Measurements from ENCODE around the gene TTI1. TPM values are rescaled to one million over a fixed set of nuclear protein-coding genes. Genes with fewer than 3 reads are reported as not detected.

Gene TTI1
- total RNA-seq, 1 experiment from 2014 or later, result 26.6 TPM

- Histone ChIP-seq H3K36me3 (ENCODE audit: control insufficient read depth, insufficient read depth, low read length) (no peaks in the 10 kb centered on the region), H3K27ac (ENCODE audit: low read length) (no peak overlapping the region), H3K4me3 (ENCODE audit: low read depth in 2 of 2, low read length in 2 of 2) (no peak overlapping the region), H3K4me1 (ENCODE audit: control insufficient read depth, insufficient read depth, low read length) (peaks cover 7% of the 10 kb centered on the region), H3K27me3 (ENCODE audit: control insufficient read depth, insufficient read depth, low read length) (no peaks in the 10 kb centered on the region), H3K9me3 (ENCODE audit: control insufficient read depth, insufficient read depth, low read depth, low read length) (no peaks in the 10 kb centered on the region)
- intact Hi-C loops (cut with micrococcal nuclease; ENCODE audit: unreplicated experiment) (no loop called here), in situ Hi-C loops (cut with HindIII; ENCODE audit: low pct_unique_long_range_greater_than_20kb, low sequenced_read_pairs) (no loop called here)
- ChIA-PET POLR2A (no interaction called here), CTCF (no interaction called here)
- DNase-seq (ENCODE audit: low read depth, low spot score), result no peak
- no TSS peak for BruUV-seq (replicated peaks)
- no peak for ATAC-seq
- no peak for TF ChIP-seq TCF7L2 (IDR thresholded peaks at IDR 0.05; ENCODE audit: low read depth, low read length)
- TF ChIP-seq REST (IDR thresholded peaks at IDR 0.05; ENCODE audit: insufficient read depth in 1 of 2, low read depth in 2 of 2, low read length in 1 of 2), result no peak
- no peak; the same call in 1 of the 2 replicates for TF ChIP-seq CTCF (IDR thresholded peaks at IDR 0.05)
- TF ChIP-seq POLR2AphosphoS5 (IDR thresholded peaks at IDR 0.05; ENCODE audit: low read depth, low read length), result no peak
- no peak for TF ChIP-seq SIN3A (IDR thresholded peaks at IDR 0.05; ENCODE audit: borderline replicate concordance, insufficient read depth, low read depth, low read length)
Observed at GRCh38 chr20:37941332-37941731, 91.9 kb downstream of the TTI1 start.

GRCh38 chr20:37940858-37941257 is 92.4 kb downstream of the TTI1 start:
- DNase-seq (ENCODE audit: low read depth, low spot score), result no peak
- TF ChIP-seq CTCF (IDR thresholded peaks at IDR 0.05), result no peak
- TF ChIP-seq POLR2AphosphoS5 (IDR thresholded peaks at IDR 0.05; ENCODE audit: low read depth, low read length), result no peak
- TF ChIP-seq REST (IDR thresholded peaks at IDR 0.05; ENCODE audit: insufficient read depth in 1 of 2, low read depth in 2 of 2, low read length in 1 of 2), result no peak
- TF ChIP-seq TCF7L2 (IDR thresholded peaks at IDR 0.05; ENCODE audit: low read depth, low read length), result no peak
- no peak for TF ChIP-seq SIN3A (IDR thresholded peaks at IDR 0.05; ENCODE audit: borderline replicate concordance, insufficient read depth, low read depth, low read length)
- peaks cover 7% of the 10 kb centered on the region for H3K4me1 ChIP-seq (ENCODE audit: control insufficient read depth, insufficient read depth, low read length)
- no peak overlapping the region for H3K4me3 ChIP-seq (ENCODE audit: low read depth in 2 of 2, low read length in 2 of 2)
- no TSS peak for BruUV-seq (replicated peaks)
- H3K27me3 ChIP-seq (ENCODE audit: control insufficient read depth, insufficient read depth, low read length), result no peaks in the 10 kb centered on the region
- no peak overlapping the region for H3K27ac ChIP-seq (ENCODE audit: low read length)
- ChIA-PET CTCF (no interaction called here), POLR2A (no interaction called here)
- H3K9me3 ChIP-seq (ENCODE audit: control insufficient read depth, insufficient read depth, low read depth, low read length), result no peaks in the 10 kb centered on the region
- ATAC-seq, result no peak
- intact Hi-C loops (cut with micrococcal nuclease; ENCODE audit: unreplicated experiment) (no loop called here), in situ Hi-C loops (cut with HindIII; ENCODE audit: low pct_unique_long_range_greater_than_20kb, low sequenced_read_pairs) (no loop called here)
- no peaks in the 10 kb centered on the region for H3K36me3 ChIP-seq (ENCODE audit: control insufficient read depth, insufficient read depth, low read length)

Data from Panc1 (cell line).